ENCODE results near the gene GLT6D1. TPM values are rescaled to one million over a fixed set of nuclear protein-coding genes. Genes with fewer than 3 reads are reported as not detected.

GLT6D1 gene
- total RNA-seq, 1 donor from 2014 or later = not detected

- Histone ChIP-seq H3K27ac (no peak overlapping the region), H3K36me3 (no peaks in the 10 kb centered on the region), H3K4me3 (no peak overlapping the region), H3K4me1 (no peaks in the 10 kb centered on the region), H3K9me3 (no peaks in the 10 kb centered on the region), H3K27me3 (no peaks in the 10 kb centered on the region)
- no peak for DNase-seq (ENCODE audit: low spot score in 2 of 2)
- intact Hi-C loops (cut with DNase I) = no loop called here
- TF ChIP-seq CTCF (IDR thresholded peaks at IDR 0.05) = no peak
These were observed 24.3 kb downstream of the GLT6D1 start for GRCh38 chr9:135614821-135615665.

- Histone ChIP-seq H3K4me1 (no peaks in the 10 kb centered on the region), H3K27ac (no peak overlapping the region), H3K9me3 (no peaks in the 10 kb centered on the region), H3K36me3 (no peaks in the 10 kb centered on the region), H3K4me3 (no peak overlapping the region), H3K27me3 (no peaks in the 10 kb centered on the region)
- no peak for TF ChIP-seq CTCF (IDR thresholded peaks at IDR 0.05)
- DNase-seq (ENCODE audit: low spot score in 2 of 2) = no peak
- intact Hi-C loops (cut with DNase I) = no loop called here
These were observed 25.2 kb downstream of the GLT6D1 start for GRCh38 chr9:135613946-135614805.

GRCh38 chr9:135612981-135613910, 26.1 kb downstream of the GLT6D1 start:
- intact Hi-C loops (cut with DNase I) = no loop called here
- Histone ChIP-seq H3K4me3 (no peak overlapping the region), H3K27ac (no peak overlapping the region), H3K27me3 (no peaks in the 10 kb centered on the region), H3K9me3 (no peaks in the 10 kb centered on the region), H3K4me1 (no peaks in the 10 kb centered on the region), H3K36me3 (no peaks in the 10 kb centered on the region)
- DNase-seq (ENCODE audit: low spot score in 2 of 2) = no peak
- no peak for TF ChIP-seq CTCF (IDR thresholded peaks at IDR 0.05)

- no peaks in the 10 kb centered on the region for H3K27me3 ChIP-seq
- DNase-seq (ENCODE audit: low spot score in 2 of 2) = no peak
- no peak for TF ChIP-seq CTCF (IDR thresholded peaks at IDR 0.05)
- H3K27ac ChIP-seq = no peak overlapping the region
- no peaks in the 10 kb centered on the region for H3K36me3 ChIP-seq
- intact Hi-C loops (cut with DNase I) = no loop called here
- H3K4me1 ChIP-seq = no peaks in the 10 kb centered on the region
- no peaks in the 10 kb centered on the region for H3K9me3 ChIP-seq
- no peak overlapping the region for H3K4me3 ChIP-seq
These were observed 26.9 kb downstream of the GLT6D1 start for GRCh38 chr9:135612437-135612836.

- Histone ChIP-seq H3K36me3 (no peaks in the 10 kb centered on the region), H3K9me3 (no peaks in the 10 kb centered on the region), H3K4me3 (no peak overlapping the region), H3K4me1 (no peaks in the 10 kb centered on the region), H3K27ac (no peak overlapping the region), H3K27me3 (no peaks in the 10 kb centered on the region)
- no peak for TF ChIP-seq CTCF (IDR thresholded peaks at IDR 0.05)
- no peak for DNase-seq (ENCODE audit: low spot score in 2 of 2)
- intact Hi-C loops (cut with DNase I) = no loop called here
These were observed 27.5 kb downstream of the GLT6D1 start for GRCh38 chr9:135611875-135612209.
